ENCODE results near the gene GPC5. TPM values are rescaled to one million over a fixed set of nuclear protein-coding genes. Genes with fewer than 3 reads are reported as not detected.

GPC5 gene
- total and polyA plus RNA-seq, 2 of the 8 experiments (the other 6 are each of a cell fraction or from before 2014, with no cell fraction given): 0.20 to 0.39 TPM

- no peak overlapping the region for H2BK5ac ChIP-seq (ENCODE audit: low read depth, low read length)
- no peak overlapping the region for H2AK5ac ChIP-seq (ENCODE audit: low read depth, low read length)
- no peak overlapping the region for H2BK12ac ChIP-seq (ENCODE audit: low read depth, low read length)
- no peaks in the 10 kb centered on the region for H3K23me2 ChIP-seq (ENCODE audit: low read depth, low read length)
- H3K79me2 ChIP-seq (ENCODE audit: control insufficient read depth in 1 of 2, insufficient read depth in 2 of 2, low read length in 2 of 2): no peaks in the 10 kb centered on the region
- WGBS, 2 experiments (ENCODE audit: extremely low coverage in 1 of 2, insufficient coverage in 1 of 2, insufficient read length in 1 of 2, insufficient replicate concordance in 2 of 2, low coverage in 1 of 2, low lambda C conversion rate in 2 of 2, missing lambda C conversion rate in 1 of 2): 93% methylated on average over 3 of the region's 3 CpGs; no CpG with 5 or more reads in 1 of the 2 experiments
- no peak overlapping the region for H2BK15ac ChIP-seq (ENCODE audit: low read length)
- H3K23ac ChIP-seq (ENCODE audit: insufficient read length): no peak overlapping the region
- H3K9ac ChIP-seq (replicated peaks in 1 of 4; ENCODE audit: extremely low read depth in 1 of 4, low read depth in 3 of 4, low read length in 3 of 4): no peak overlapping the region
- no peak overlapping the region for H3K56ac ChIP-seq (replicated peaks; ENCODE audit: insufficient read length, low read depth, low read length)
- FAIRE-seq (no peak), DNase-seq (ENCODE audit: low read depth in 1 of 2, low spot score in 2 of 2) (no peak)
- no peak overlapping the region for H2AFZ ChIP-seq (ENCODE audit: low read length)
- H4K8ac ChIP-seq (ENCODE audit: extremely low read depth, insufficient read depth, low read length): no peak overlapping the region
- H3K18ac ChIP-seq (ENCODE audit: extremely low read depth, low read length): no peak overlapping the region
- H3K79me1 ChIP-seq (ENCODE audit: low read depth, low read length): no peaks in the 10 kb centered on the region
- H3K4me2 ChIP-seq (ENCODE audit: insufficient read depth in 1 of 2, low read depth in 2 of 2, low read length in 2 of 2): no peak overlapping the region
- ChIA-PET POLR2A (ENCODE audit: partially characterized antibody) (no interaction called here), CTCF (ENCODE audit: partially characterized antibody) (interaction anchor here (0.9 to 1.6 kb wide), 6 partner anchors 10 to 51 kb away, joined by 3 to 5 read pairs (median 3); no protein-coding TSS in a partner anchor)
- H3K27ac ChIP-seq (ENCODE audit: low read depth, low read length): no peak overlapping the region
- no peaks in the 10 kb centered on the region for H3K27me3 ChIP-seq (replicated peaks in 1 of 4; ENCODE audit: control insufficient read depth in 3 of 4, extremely low read depth in 1 of 4, insufficient read depth in 3 of 4, low read length in 3 of 4)
- no peak overlapping the region for H2BK20ac ChIP-seq (ENCODE audit: low read length)
- no peak overlapping the region for H3K4ac ChIP-seq (replicated peaks; ENCODE audit: insufficient read length, low read depth, low read length)
- H3K14ac ChIP-seq (ENCODE audit: insufficient read length): no peak overlapping the region
- no peaks in the 10 kb centered on the region for H3K36me3 ChIP-seq (ENCODE audit: control insufficient read depth in 2 of 4, insufficient read depth in 4 of 4, low read length in 3 of 4)
- no peak overlapping the region for H4K91ac ChIP-seq (replicated peaks; ENCODE audit: insufficient read length, low read length)
- H3K4me3 ChIP-seq (ENCODE audit: extremely low read depth in 1 of 4, insufficient read depth in 2 of 4, low read depth in 3 of 4, low read length in 4 of 4): no peak overlapping the region
- no peak overlapping the region for H2BK120ac ChIP-seq (replicated peaks; ENCODE audit: low read depth, low read length)
- no peak overlapping the region for H4K5ac ChIP-seq (ENCODE audit: insufficient read length, low read depth, low read length)
- H4K20me1 ChIP-seq (replicated peaks in 1 of 2; ENCODE audit: control insufficient read depth in 1 of 2, insufficient read depth in 2 of 2, low read length in 2 of 2): no peaks in the 10 kb centered on the region
- H3K9me3 ChIP-seq (ENCODE audit: insufficient read depth in 2 of 2, low read depth in 1 of 2, low read length in 1 of 2): no peaks in the 10 kb centered on the region
- H3K4me1 ChIP-seq (replicated peaks in 1 of 4; ENCODE audit: control insufficient read depth in 3 of 4, insufficient read depth in 4 of 4, low read length in 3 of 4): no peaks in the 10 kb centered on the region
- TF ChIP-seq BRCA1 (IDR thresholded peaks at IDR 0.05; ENCODE audit: low read depth, low read length) (no peak), CHD1 (IDR thresholded peaks at IDR 0.05; ENCODE audit: low read depth, low read length) (no peak), PHF8 (conservative IDR thresholded peaks at IDR 0.05; ENCODE audit: low read depth, low read length) (no peak), MAFK (IDR thresholded peaks at IDR 0.05; ENCODE audit: low read depth, low read length) (no peak), TAF7 (optimal IDR thresholded peaks at IDR 0.05; ENCODE audit: borderline replicate concordance, low read depth, low read length) (no peak), SUZ12 (IDR thresholded peaks at IDR 0.05; ENCODE audit: low read length) (no peak), TAF1 (IDR thresholded peaks at IDR 0.05; ENCODE audit: low read depth, low read length) (no peak), CTBP2 (IDR thresholded peaks at IDR 0.05; ENCODE audit: borderline replicate concordance, insufficient read depth, insufficient read length, low read length) (no peak), SIN3A (conservative IDR thresholded peaks at IDR 0.05 in 1 of 2, IDR thresholded peaks at IDR 0.05 in 1 of 2; ENCODE audit: low read depth in 1 of 2, low read length in 2 of 2) (no peak), KDM4A (IDR thresholded peaks at IDR 0.05; ENCODE audit: low read depth, low read length, severe bottlenecking) (no peak), EZH2 (IDR thresholded peaks at IDR 0.05; ENCODE audit: low read depth, low read length, severe bottlenecking) (no peak)
- TF ChIP-seq, protein P1, sequence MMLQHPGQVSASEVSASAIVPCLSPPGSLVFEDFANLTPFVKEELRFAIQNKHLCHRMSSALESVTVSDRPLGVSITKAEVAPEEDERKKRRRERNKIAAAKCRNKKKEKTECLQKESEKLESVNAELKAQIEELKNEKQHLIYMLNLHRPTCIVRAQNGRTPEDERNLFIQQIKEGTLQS (IDR thresholded peaks at IDR 0.05; ENCODE audit: insufficient read depth, low read depth, low read length): no peak
These were observed 229.7 kb downstream of the GPC5 start for GRCh38 chr13:91627952-91628739.

All from H1 (cell line).